HepG2 (cell line): Measurements from ENCODE around the gene GPSM1. TPM values are rescaled to one million over a fixed set of nuclear protein-coding genes. Genes with fewer than 3 reads are reported as not detected.

Experiments
- ATAC-seq: fragments of 200-7000 bp; cut with Tn5 transposase; 3 replicates; pipeline ENCODE4 v1.9.1; 2020; ENCODE audit warnings: mild to moderate bottlenecking, moderate library complexity
- BruUV-seq: library from RNA; stranded (reverse); fragments of 400-500 nt; replicated peaks from 2 replicates; lab custom pipeline; 2021; lab: Mats Ljungman, UMichigan
- CTCF ChIA-PET: fragments of 300-600 bp; formaldehyde crosslinking; extraction: SDS; loops from one replicate; lab custom pipeline; 2021; ENCODE audit warnings: low total read pairs, inconsistent platforms, low intra/inter-chr PET ratio; lab: Yijun Ruan, JAX
- POLR2A ChIA-PET: fragments of 350-600 bp; sonication (Branson Sonifier 250); formaldehyde crosslinking; loops from one replicate; lab custom pipeline; 2020; ENCODE audit warnings: antibody characterized with exemption, inconsistent platforms; lab: Yijun Ruan, JAX
- DNase-seq: peaks from one replicate; pipeline ENCODE4 v3.0.0-alpha.2; 2015; ENCODE audit warnings: low spot score
- FAIRE-seq: peaks from 3 replicates; lab custom pipeline; 2011; peaks lifted over from hg19 to GRCh38; lab: Jason Lieb, UNC
- H2AFZ ChIP-seq: one replicate; pipeline ENCODE4 v1.6.1; 2011; ENCODE audit warnings: low read length, inconsistent platforms
- H3K27ac ChIP-seq: fragments of 300-600 bp; 3 replicates; pipeline ENCODE4 v1.8.0; 2011; ENCODE audit warnings: mixed run types, mild to moderate bottlenecking, mixed read lengths, low read length, inconsistent platforms; ENCODE audit not compliant: insufficient read depth; ENCODE audit errors: extremely low read length
- H3K27me3 ChIP-seq, 2 experiments: fragments of 200-600 bp in 1 of 2; 2 replicates in 1 of 2; 3 replicates in 1 of 2; pipeline versions ENCODE4 v1.6.0 to v1.8.0; 2011; ENCODE audit warnings: low read length in 2 of 2, mild to moderate bottlenecking in 2 of 2, moderate library complexity in 2 of 2, inconsistent platforms in 1 of 2; ENCODE audit not compliant: insufficient read depth in 2 of 2, control insufficient read depth in 1 of 2
- H3K36me3 ChIP-seq, 2 experiments: fragments of 200-600 bp in 1 of 2; replicated peaks in 1 of 2; 2 replicates in 1 of 2; 3 replicates in 1 of 2; pipeline versions ENCODE4 v1.5.1 to v1.8.0; 2011; ENCODE audit warnings: low read length in 2 of 2, inconsistent platforms in 1 of 2; ENCODE audit not compliant: insufficient read depth in 2 of 2, control insufficient read depth in 1 of 2
- H3K4me1 ChIP-seq: 2 replicates; pipeline ENCODE4 v1.5.1; 2012; ENCODE audit warnings: low read length, inconsistent platforms; ENCODE audit not compliant: insufficient read depth
- H3K4me2 ChIP-seq: 2 replicates; pipeline ENCODE4 v1.6.0; 2011; ENCODE audit warnings: low read depth, low read length, inconsistent platforms
- H3K4me3 ChIP-seq, 3 experiments: fragments of 200-600 bp in 1 of 3; sonication (generic), shearing (Covaris generic) in 1 of 3; replicated peaks in 1 of 3; 2 replicates each; pipeline ENCODE4 v1.5.1; 2011 to 2016; ENCODE audit warnings: low read length in 3 of 3, inconsistent platforms in 2 of 3, low read depth in 2 of 3, mild to moderate bottlenecking in 2 of 3, control low read depth in 1 of 3, mixed read lengths in 1 of 3; ENCODE audit not compliant: insufficient read depth in 1 of 3
- H3K79me2 ChIP-seq: one replicate; pipeline ENCODE4 v1.6.1; 2011; ENCODE audit warnings: low read length, inconsistent platforms; ENCODE audit not compliant: insufficient read depth
- H3K9ac ChIP-seq: 2 replicates; pipeline ENCODE4 v1.6.0; 2011; ENCODE audit warnings: mild to moderate bottlenecking, low read depth, low read length, inconsistent platforms; ENCODE audit not compliant: insufficient read depth
- H3K9me3 ChIP-seq: 2 replicates; pipeline ENCODE4 v1.5.1; 2012; ENCODE audit warnings: mild to moderate bottlenecking, low read length
- H4K20me1 ChIP-seq: 2 replicates; pipeline ENCODE4 v1.6.0; 2011; ENCODE audit warnings: inconsistent platforms, mild to moderate bottlenecking, low read length, moderate library complexity; ENCODE audit not compliant: insufficient read depth
- CHD2 ChIP-seq: IDR thresholded peaks from 2 replicates; pipeline ENCODE4 v1.6.1; 2011; ENCODE audit warnings: low read depth, low read length, improper control_type of control experiment
- MAFG ChIP-seq: sonication (generic); formaldehyde crosslinking; IDR thresholded peaks from 2 replicates; pipeline ENCODE4 v1.5.1; 2020; ENCODE audit warnings: mild to moderate bottlenecking, missing genetic modification reagents
- NAIF1 ChIP-seq: sonication (generic); formaldehyde crosslinking; IDR thresholded peaks from 2 replicates; pipeline ENCODE4 v1.5.0; 2020; ENCODE audit warnings: mild to moderate bottlenecking, missing genetic modification reagents, borderline replicate concordance
- PBX2 ChIP-seq: IDR thresholded peaks from 2 replicates; pipeline ENCODE4 v1.6.1; 2016; ENCODE audit warnings: control low read depth
- SCMH1 ChIP-seq: sonication (generic); formaldehyde crosslinking; IDR thresholded peaks from 2 replicates; pipeline ENCODE4 v1.9.0; 2021; ENCODE audit warnings: missing genetic modification reagents, mild to moderate bottlenecking, borderline replicate concordance
- SRF ChIP-seq: IDR thresholded peaks from 2 replicates; pipeline ENCODE4 v1.6.1; 2011; ENCODE audit warnings: mild to moderate bottlenecking, low read depth, low read length, moderate library complexity
- ZFP90 ChIP-seq: sonication (generic); formaldehyde crosslinking; IDR thresholded peaks from 2 replicates; pipeline ENCODE4 v1.8.0; 2022; ENCODE audit warnings: missing genetic modification reagents, mild to moderate bottlenecking, inconsistent platforms, borderline replicate concordance
- ZNF414 ChIP-seq: sonication (generic); formaldehyde crosslinking; IDR thresholded peaks from 2 replicates; pipeline ENCODE4 v1.5.0; 2020; ENCODE audit warnings: missing genetic modification reagents
- ZNF430 ChIP-seq: sonication (generic); formaldehyde crosslinking; IDR thresholded peaks from 2 replicates; pipeline ENCODE4 v1.9.0; 2021; ENCODE audit warnings: mild to moderate bottlenecking, missing genetic modification reagents
- WGBS: methylation state at CpG from one replicate; pipeline ENCODE4 v1.1.6; 2017; ENCODE audit warnings: low lambda C conversion rate; 5-methylcytosine and 5-hydroxymethylcytosine counted together
- in situ Hi-C: cut with HindIII; loops from 2 replicates; pipeline ENCODE4 v1.10.0; 2017; ENCODE audit warnings: low pct_unique_long_range_greater_than_20kb; ENCODE audit not compliant: extremely low pct_ligation_motif_present
- intact Hi-C: fragments of 100-400 bp; cut with micrococcal nuclease; formaldehyde crosslinking; loops from one replicate; pipeline ENCODE4 v1.10.0; 2022; ENCODE audit not compliant: unreplicated experiment
- polyA plus RNA-seq, 8 experiments: library from polyadenylated mRNA; depleted of rRNA in 3 of 8; stranded (reverse) in 7 of 8; unstranded in 1 of 8; fragments of >200 nt; fragmentation: Illumina TruSeq in 4 of 8; extraction: Trizol in 4 of 8; gene quantifications; 2 replicates each; pipeline versions ENCODE4 v1.2.1 to v1.2.3, GENCODE V29; 2011 to 2016; ENCODE audit warnings: low read depth in 4 of 8, missing spikeins in 1 of 8, mixed read lengths in 1 of 8; ENCODE audit not compliant: insufficient read depth in 1 of 8
- total RNA-seq, 5 experiments: library from RNA; depleted of rRNA; stranded (reverse); fragments of >200 nt; fragmentation: Illumina TruSeq; extraction: Trizol; gene quantifications; 2 replicates each; pipeline ENCODE4 v1.2.3, GENCODE V29; 2016; ENCODE audit warnings: low read depth in 1 of 5

The GPSM1 gene
- total and polyA plus RNA-seq, 2 of the 13 experiments (the other 11 are each of a cell fraction or from before 2014, with no cell fraction given), result 1.0 to 2.4 TPM

- CTCF ChIA-PET, result no interaction called here
- BruUV-seq, result no TSS peak
- H3K9me3 ChIP-seq, result no peaks in the 10 kb centered on the region
- in situ Hi-C loops (no loop called here), intact Hi-C loops (no loop called here)
- peaks cover 15 to 85% of the 10 kb centered on the region in 2 experiments; a peak in 4 of 5 replicates for H3K27me3 ChIP-seq
- DNase-seq (no peak), ATAC-seq (no peak), FAIRE-seq (no peak)
- H3K79me2 ChIP-seq, result no peaks in the 10 kb centered on the region
- H3K36me3 ChIP-seq, result no peaks in the 10 kb centered on the region
- no peak overlapping the region for H3K4me2 ChIP-seq
- H3K27ac ChIP-seq, result no peak overlapping the region
- H3K4me1 ChIP-seq, result no peaks in the 10 kb centered on the region
- 0 out of 2 replicates have a peak, but pooled peaks cover 2% of the 10 kb centered on the region for H4K20me1 ChIP-seq
- H2AFZ ChIP-seq, result no peak overlapping the region
- TF ChIP-seq SCMH1 (CRISPR knock-in tag) (no peak), ZNF430 (CRISPR knock-in tag) (no peak), MAFG (CRISPR knock-in tag) (no peak), ZNF414 (CRISPR knock-in tag) (no peak), PBX2 (no peak), SRF (no peak), ZFP90 (no peak), CHD2 (no peak), NAIF1 (CRISPR knock-in tag) (no peak)
- no peak overlapping the region for H3K9ac ChIP-seq
- no peak overlapping the region for H3K4me3 ChIP-seq
- no CpG with 5 or more reads among the region's 14 CpGs for WGBS
- POLR2A ChIA-PET, result no interaction called here
Observed at GRCh38 chr9:136277746-136278145, 49.6 kb upstream of the GPSM1 start.
